ENCODE data around the gene ANKRD39. TPM values are rescaled to one million over a fixed set of nuclear protein-coding genes. Genes with fewer than 3 reads are reported as not detected.

ANKRD39 gene
- total RNA-seq, 1 experiment from 2014 or later, result 29.4 TPM

DNA sequence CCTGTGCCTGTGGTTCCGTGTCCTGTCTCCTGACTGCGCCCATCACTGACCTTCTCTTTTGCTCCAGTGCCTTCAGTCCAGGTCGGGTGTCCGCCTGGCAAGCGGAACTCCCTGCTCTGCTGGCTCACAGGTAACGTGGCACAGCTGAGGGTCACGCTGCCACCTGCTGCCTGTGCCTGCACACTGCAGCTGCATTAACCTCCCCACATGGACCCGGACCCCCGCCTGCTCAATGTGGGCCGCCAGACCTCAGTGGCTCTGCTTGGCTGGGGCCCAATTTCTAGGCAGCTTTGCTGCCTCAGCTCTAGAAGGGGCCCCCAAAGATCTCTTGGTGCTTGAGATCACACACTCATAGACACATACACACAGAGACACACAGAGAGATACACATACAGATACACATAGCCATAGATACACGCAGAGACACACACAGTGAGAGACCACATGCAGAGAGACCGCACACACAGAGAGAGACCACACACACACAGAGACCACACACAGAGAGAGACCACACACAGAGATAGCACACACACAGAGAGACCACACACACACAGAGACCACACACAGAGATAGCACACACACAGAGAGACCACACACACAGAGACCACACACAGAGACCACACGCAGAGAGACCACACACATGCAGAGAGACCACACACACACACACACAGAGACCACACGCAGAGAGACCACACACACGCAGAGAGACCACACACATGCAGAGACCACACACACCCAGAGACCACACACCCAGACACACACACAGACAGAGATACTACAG is 56.6 kb downstream of the ANKRD39 start:
- H3K9ac ChIP-seq (ENCODE audit: low read length), result no peak overlapping the region
- POLR2A ChIA-PET (ENCODE audit: unreplicated experiment), result no interaction called here
- no TSS peak for BruUV-seq (replicated peaks)

GRCh38 chr2:96800061-96801004 is 57.5 kb downstream of the ANKRD39 start:
- no peak overlapping the region for H3K9ac ChIP-seq (ENCODE audit: low read length)
- intact Hi-C loops (cut with micrococcal nuclease), result loop anchor here (2.0 to 5.0 kb wide), 3 partner anchors 40 to 163 kb away; partner anchors contain the start of genes CNNM4, KANSL3 and LMAN2L
- no peaks in the 10 kb centered on the region for H4K20me1 ChIP-seq (ENCODE audit: low read length)
- POLR2A ChIA-PET (ENCODE audit: unreplicated experiment), result no interaction called here
- no peaks in the 10 kb centered on the region for H3K4me1 ChIP-seq (ENCODE audit: insufficient read depth, low read length)
- no peaks in the 10 kb centered on the region for H3K9me2 ChIP-seq (replicated peaks; ENCODE audit: low read length)
- DNase-seq (no peak), ATAC-seq (no peak; the same call in 1 of the 2 replicates)
- H3K27me3 ChIP-seq (ENCODE audit: low read length), result no peaks in the 10 kb centered on the region
- no peaks in the 10 kb centered on the region for H3F3A ChIP-seq (ENCODE audit: low read length, unreplicated experiment)
- no TSS peak for BruUV-seq (replicated peaks)
- H3K27ac ChIP-seq (ENCODE audit: low read length), result no peak overlapping the region
- CTCF ChIA-PET, result interaction anchor here (0.9 kb wide), 1 partner anchor 33 kb away, joined by 3 read pairs; no protein-coding TSS in a partner anchor
- TF ChIP-seq CTCF (conservative IDR thresholded peaks at IDR 0.05; ENCODE audit: low read depth, low read length) (no peak), EZH2phosphoT487 (IDR thresholded peaks at IDR 0.05; ENCODE audit: borderline replicate concordance, low read length) (no peak), EZH2 (IDR thresholded peaks at IDR 0.05; ENCODE audit: low read length, unreplicated experiment) (no peak)
- H3K9me3 ChIP-seq (ENCODE audit: low read length), result no peaks in the 10 kb centered on the region
- H3K4me2 ChIP-seq (ENCODE audit: low read length), result no peak overlapping the region
- no peaks in the 10 kb centered on the region for H3K79me2 ChIP-seq (ENCODE audit: low read length)
- H3K36me3 ChIP-seq (ENCODE audit: low read depth, low read length), result peaks cover 3% of the 10 kb centered on the region; the same call in 1 of the 2 replicates
- H2AFZ ChIP-seq (ENCODE audit: low read length), result no peak overlapping the region
- H3K4me3 ChIP-seq (ENCODE audit: low read length), result no peak overlapping the region

More for the DNA sequence above, 56.6 kb downstream of the ANKRD39 start:
- no peaks in the 10 kb centered on the region for H3K79me2 ChIP-seq (ENCODE audit: low read length)
- H3K4me3 ChIP-seq (ENCODE audit: low read length), result no peak overlapping the region
- no peak overlapping the region for H2AFZ ChIP-seq (ENCODE audit: low read length)
- H3K4me2 ChIP-seq (ENCODE audit: low read length), result no peak overlapping the region
- DNase-seq (peak; percentile 75), ATAC-seq (peak; percentile 96)
- intact Hi-C loops (cut with micrococcal nuclease), result loop anchor here (2.0 to 5.0 kb wide), 3 partner anchors 40 to 164 kb away; partner anchors contain the start of genes CNNM4, KANSL3 and LMAN2L
- no peaks in the 10 kb centered on the region for H3K9me2 ChIP-seq (replicated peaks; ENCODE audit: low read length)
- H3K27ac ChIP-seq (ENCODE audit: low read length), result no peak overlapping the region
- H3K36me3 ChIP-seq (ENCODE audit: low read depth, low read length), result peaks cover 3% of the 10 kb centered on the region; the same call in 1 of the 2 replicates
- no peaks in the 10 kb centered on the region for H3K9me3 ChIP-seq (ENCODE audit: low read length)
- CTCF ChIA-PET, result interaction anchor here (0.9 kb wide), 1 partner anchor 34 kb away, joined by 3 read pairs; no protein-coding TSS in a partner anchor
- no peaks in the 10 kb centered on the region for H4K20me1 ChIP-seq (ENCODE audit: low read length)
- no peaks in the 10 kb centered on the region for H3K27me3 ChIP-seq (ENCODE audit: low read length)
- H3K4me1 ChIP-seq (ENCODE audit: insufficient read depth, low read length), result no peaks in the 10 kb centered on the region
- TF ChIP-seq EZH2 (IDR thresholded peaks at IDR 0.05; ENCODE audit: low read length, unreplicated experiment) (no peak), EZH2phosphoT487 (IDR thresholded peaks at IDR 0.05; ENCODE audit: borderline replicate concordance, low read length) (no peak), CTCF (conservative IDR thresholded peaks at IDR 0.05; ENCODE audit: low read depth, low read length) (peak; percentile 92)
- H3F3A ChIP-seq (ENCODE audit: low read length, unreplicated experiment), result no peaks in the 10 kb centered on the region

Measured in PC-3 (cell line).